Stimulated activated CD4-positive, alpha-beta T cell treated with anti-CD3 and anti-CD28 coated beads, Interleukin-1b, Interleukin-23, amount 100 ng/mL, for 1 hour (primary cell): ENCODE data around the gene THEMIS.
"Not testable (repeated sequence)": the region's sequence is repeated elsewhere in the genome, so short reads cannot be mapped to it uniquely, and the experiment has no call there.

Experiments used
- DNase-seq, 2 donors: peaks; one replicate each; pipeline ENCODE4 v3.0.0-alpha.2; 2020; ENCODE audit warnings: low read depth in 2 of 2

The THEMIS gene

DNA sequence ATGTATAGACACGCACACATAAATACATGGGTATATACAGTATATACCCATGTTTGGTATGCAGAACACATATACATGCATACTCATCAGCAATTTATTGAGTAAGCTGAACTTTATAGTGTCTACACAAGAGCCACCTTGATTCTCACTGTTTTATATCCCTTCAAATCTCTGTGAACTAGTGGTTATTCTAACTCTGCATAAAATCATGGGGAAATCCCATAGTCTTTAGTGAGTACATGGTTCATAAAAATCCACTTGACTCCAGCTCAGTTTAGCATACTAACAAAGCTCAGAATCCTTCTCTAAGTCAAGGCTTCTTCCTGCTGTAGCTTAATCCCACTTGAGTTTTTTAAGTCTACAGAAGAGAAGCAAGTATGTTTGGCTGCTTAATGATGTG, 104.1 kb downstream of the THEMIS start:
- DNase-seq: no peak

DNA sequence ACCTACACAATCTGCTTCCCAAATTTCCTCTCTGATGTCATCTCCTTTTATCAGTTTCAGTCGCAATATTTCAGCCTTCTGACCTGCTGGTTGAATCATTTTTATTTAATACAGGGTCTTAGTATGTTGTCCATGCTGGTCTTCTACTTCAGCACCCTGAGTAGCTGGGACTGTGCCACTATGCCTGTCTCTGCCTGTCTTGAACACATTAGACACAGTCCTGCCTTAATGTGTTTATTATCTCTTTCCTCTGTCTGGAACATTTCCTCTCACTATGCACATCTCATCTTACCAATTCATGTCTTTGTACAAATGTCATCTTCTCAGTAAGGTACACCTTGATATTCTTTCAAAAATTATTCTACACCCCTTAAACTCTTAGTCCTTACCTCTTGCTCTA, 106.5 kb downstream of the THEMIS start:
- no peak for DNase-seq

DNA sequence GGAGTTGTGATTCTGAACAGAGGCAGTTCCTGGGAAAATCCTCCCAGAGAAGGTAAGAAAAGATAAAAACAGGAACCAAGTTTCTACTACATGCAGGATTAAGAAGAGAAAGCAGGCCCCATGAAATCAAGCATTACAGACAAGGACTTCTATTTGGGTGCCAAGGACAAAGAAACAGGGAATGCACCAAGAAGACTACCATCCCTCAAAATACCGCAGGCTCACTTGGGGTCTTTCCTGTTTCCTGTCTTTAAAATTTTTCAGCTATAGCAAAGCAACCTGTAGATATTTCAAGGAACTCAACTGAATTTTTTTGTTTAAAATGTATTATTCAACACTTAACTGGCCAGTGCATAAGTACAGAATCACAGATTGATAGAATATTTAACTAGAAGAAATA, 107.5 kb downstream of the THEMIS start:
- DNase-seq: no peak

DNA sequence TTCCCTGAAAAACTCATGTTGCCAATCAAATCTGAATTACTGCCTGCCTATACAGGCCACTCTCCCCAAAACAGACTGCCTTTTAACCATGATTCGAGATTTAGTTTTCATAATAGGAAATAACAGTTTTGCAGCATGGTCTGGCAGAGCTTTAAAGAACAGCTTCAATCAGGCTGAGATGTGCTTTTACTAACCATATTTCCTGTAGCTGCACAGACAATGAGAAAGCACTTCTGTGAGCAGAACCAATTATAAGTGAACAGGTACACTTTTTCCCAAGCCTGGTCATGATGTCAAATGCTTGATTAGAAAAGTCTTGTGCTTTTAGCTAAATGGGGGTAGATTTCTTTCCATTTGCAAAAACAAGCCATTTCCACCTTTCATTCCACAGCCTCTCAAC, 108.2 kb downstream of the THEMIS start:
- no peak for DNase-seq

DNA sequence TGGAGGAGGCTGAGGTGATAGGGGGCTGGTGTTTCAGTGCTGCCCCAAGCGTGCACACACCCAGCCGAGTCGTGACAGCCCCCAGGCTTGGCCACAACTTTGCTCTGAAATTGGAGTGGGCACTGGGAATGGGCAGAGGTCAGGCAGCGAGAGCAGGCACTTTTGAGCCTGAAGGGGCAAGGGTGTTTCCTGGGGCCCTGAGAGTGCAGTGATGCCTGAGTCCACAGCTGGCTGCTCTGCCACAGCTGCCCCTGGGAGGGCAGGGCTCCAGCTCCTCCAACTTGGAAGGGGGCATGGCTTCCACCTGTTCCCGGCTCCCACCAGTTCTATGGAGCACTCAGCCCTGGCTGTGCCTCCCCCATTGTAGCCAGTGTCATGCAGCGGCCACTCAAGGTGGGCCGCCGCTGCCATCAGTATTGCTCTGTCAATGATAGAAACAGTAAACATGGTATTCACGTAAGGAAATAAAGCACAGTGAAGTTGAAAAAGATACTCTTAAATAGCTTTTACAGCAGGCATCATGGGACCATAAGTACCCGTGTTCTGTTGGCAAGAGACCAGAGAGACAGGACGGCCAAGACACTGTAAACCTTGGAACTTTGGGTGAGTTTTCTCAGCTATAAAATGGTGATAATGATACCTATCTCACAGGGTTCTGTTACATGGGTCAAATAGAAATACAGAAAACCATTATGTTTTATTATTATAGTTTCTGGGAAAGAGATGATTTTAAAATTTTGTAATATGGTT, 108.9 kb downstream of the THEMIS start:
- DNase-seq: no peak

DNA sequence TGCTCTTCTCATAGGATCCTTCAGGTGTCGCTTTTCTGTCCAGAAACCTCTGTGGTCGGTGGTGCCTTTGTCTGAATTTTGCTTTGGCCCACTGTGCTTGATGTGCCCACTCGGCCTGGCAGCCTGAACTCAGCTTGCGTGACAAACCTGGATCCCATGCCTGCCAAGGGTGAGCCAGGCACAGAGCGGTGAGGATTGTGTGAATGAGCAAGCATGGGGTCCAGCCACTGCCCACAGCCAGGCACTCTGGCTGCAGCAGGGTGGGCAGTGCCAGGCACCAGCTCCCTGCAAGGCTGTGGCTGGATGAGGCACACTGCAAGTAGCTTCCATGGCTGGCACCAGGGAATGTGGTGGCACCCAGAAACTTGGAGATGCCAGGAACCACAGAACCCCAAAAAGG, 110.3 kb downstream of the THEMIS start:
- DNase-seq: no peak

- no peak for DNase-seq
Observed at GRCh38 chr6:127786109-127786508, 114.7 kb downstream of the THEMIS start.

DNA sequence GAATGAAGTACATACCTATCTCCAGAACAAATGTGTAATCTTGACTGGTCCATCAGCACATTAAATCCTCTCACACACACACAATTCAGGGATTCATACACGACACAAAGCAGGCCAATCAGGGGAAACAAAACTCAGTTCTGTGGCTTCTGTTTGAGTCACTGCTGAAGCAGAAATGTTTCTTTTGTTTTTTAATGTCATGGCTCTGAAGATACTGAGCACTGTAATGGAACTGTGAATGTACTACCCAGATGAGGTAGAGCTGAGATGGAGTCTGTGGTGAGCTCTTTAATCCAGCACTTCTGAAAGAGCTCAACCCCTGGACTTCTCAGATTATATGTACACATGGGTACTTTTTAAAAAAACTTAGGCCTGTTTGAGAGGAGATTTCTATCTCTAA, 116.4 kb downstream of the THEMIS start:
- no peak for DNase-seq

DNA sequence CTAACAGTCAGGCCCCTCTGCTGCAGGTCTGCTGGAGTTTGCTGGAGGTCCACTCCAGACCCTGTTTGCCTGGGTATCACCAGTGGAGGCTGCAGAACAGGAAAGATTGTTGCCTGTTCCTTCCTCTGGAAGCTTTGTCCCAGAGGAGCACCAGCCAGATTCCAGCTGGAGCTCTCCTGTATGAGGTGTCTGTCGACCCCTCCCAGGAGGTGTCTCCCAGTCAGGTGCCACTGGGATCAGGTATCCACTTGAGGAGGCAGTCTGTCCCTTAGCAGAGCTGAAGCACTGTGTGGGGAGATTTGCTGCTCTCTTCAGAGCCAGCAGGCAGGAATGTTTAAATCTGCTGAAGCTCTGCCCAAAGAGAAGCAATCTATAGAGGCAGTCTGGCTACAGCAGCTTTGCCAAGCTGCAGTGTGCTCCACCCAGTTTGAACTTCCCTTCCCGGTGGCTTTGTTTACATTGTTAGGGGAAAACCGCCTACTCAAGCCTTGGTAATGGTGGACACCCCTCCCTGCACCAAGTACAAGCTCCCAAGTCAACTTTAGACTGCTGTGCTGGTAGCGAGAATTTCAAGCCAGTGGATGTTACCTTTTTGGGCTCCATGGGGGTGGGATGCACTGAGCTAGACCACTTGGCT, 119.1 kb downstream of the THEMIS start:
- DNase-seq: not testable (repeated sequence)

DNA sequence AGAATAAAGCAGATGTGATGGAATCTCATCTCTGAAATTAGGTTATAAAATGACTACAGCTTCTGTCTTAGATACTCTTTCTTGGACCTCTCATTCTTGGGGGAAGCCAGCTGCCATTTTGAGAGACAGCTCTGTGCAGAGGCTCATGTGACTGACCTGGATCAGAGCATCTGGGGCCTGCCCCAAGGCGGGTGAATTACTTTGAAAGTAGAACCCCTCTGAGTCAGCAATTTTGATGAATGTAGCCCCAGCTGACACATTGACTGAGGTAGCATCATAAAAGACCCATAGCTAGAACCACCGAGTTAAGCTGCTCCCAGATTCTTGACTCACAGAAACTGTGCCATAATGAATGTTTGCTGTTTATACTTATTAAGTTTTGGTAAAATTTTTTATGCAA, 124.5 kb downstream of the THEMIS start:
- no peak for DNase-seq

GRCh38 chr6:127775371-127775770, 125.5 kb downstream of the THEMIS start:
- DNase-seq: no peak

DNA sequence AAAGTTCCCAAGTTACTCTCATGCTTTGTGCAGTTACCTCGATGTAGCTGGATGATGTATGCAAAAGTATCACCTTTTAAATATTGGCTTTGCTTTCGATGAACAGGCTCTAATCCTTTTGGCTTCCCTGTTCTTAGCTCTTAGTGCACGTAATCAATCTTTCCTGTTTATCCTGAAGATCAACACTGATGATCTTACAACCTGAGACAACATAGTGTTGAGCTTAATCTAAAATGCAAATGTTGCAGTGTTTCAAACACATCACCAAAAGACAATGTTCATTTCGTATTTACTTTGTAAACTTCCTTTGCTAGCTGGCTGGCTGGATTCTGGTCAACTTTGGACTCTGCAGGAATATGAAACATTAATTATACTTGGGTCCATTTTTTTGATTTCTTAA, 132.1 kb downstream of the THEMIS start:
- no peak for DNase-seq

DNA sequence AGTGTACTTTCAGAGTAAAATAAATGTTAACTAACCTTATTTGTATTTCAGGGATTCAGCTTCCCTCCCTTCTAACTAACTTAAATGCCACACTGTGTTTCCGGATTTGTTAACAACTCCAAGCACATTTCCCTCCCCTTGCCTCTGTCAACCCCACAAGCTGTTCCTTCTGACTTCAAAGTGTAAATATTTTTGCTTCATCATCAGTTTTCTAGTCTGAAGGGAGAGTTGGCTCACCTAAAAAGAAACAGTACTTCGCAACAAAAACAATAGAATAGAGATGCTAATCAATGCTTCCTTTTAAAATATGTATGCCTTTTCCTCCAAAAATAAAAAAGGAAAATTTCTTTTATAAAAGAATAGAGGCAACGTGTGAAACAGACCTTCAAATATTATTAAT, 132.6 kb downstream of the THEMIS start:
- DNase-seq: no peak

DNA sequence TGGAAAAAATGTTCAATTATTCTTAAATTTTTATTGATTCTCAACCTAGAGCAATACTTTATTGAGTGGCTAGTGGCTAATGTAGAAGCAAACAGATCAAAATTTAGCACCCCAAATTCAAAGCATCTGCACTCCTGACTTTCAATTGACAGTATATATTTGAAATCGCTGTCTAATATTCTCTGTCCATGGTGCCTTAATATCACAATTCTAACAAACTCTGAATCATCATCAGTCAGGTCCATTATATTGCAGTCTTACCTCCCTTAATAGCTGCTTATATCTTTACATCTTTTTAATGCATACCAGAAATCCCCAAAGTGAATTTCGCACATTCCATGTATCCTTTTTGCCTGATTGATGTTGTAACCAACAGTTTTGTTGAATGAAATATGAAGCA, 134.9 kb downstream of the THEMIS start:
- no peak for DNase-seq

GRCh38 chr6:127762284-127762683, 138.6 kb downstream of the THEMIS start:
- no peak for DNase-seq

- DNase-seq: no peak
Observed at GRCh38 chr6:127761084-127761483, 139.8 kb downstream of the THEMIS start.

DNA sequence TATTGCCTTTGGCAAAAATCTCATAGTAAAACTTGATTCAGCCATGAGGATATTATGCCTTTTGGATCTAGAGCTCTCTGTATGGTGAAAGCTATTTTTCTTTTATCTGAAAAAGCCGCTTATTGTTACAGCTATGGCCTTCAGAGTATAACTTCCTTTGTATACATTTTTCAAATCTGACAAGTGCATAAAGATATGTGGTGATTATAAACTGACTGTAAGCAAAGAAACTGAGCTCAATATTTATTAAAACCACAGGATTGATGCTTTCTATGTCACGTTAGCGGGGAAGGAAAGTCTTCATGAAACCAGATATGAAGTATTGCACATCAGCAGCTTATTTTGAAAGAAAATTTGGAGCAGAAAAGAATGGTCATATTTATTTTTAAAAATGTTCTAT, 151.8 kb downstream of the THEMIS start:
- DNase-seq: no peak

DNA sequence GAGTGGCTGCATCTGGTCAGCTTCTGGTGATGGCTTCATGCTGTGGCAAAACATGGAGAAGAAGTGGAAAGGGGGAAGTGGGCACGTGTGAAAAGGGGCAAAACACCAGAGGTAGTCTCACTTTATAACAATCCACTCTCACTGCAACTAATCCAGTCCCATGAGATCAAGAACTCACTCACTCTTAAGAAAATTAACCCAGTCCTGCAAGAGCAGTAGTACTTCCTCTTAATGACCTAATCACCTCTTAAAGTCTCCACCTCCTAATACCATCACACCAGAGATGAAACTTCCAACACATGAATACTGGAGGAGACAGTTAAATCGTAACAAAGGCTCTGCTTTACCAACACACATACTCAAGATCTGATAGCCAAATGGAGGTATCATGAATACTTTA, 152.6 kb downstream of the THEMIS start:
- DNase-seq: no peak

GRCh38 chr6:127738423-127738822, 162.4 kb downstream of the THEMIS start:
- DNase-seq: no peak

GRCh38 chr6:127737768-127738167, 163.1 kb downstream of the THEMIS start:
- no peak for DNase-seq

DNA sequence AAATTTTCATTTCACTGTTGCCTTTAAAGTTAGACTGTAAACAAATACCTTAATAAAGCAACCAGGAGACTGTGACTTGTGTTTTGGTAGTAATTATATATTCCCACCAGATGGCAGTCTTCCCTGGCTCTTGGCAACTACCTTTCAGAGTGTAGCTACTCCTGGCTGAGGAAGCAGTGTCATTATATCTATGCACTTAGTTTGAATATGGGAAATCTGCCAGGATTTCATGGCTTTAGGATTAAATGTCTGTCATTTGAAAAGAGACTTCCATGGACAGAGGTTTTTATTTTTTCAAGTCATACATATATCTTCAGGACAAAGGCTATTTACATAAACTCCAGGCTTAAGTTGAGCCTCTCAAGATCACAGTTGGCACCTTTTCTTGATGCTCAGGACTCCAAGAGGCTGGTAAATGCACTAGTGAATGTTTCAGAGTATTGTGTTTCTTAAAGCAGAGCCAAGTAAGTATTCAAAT, 163.8 kb downstream of the THEMIS start:
- DNase-seq: peak in 1 of 2 donors; percentile 6

- no peak for DNase-seq
Observed at GRCh38 chr6:127732927-127733326, 167.9 kb downstream of the THEMIS start.

- DNase-seq: no peak
Observed at GRCh38 chr6:127727260-127727953, 173.5 kb downstream of the THEMIS start.
